Brain microvascular endothelial cell (primary cell): ENCODE measurements around the gene DCAF8.

Experiments
- DNase-seq: peaks from one replicate; pipeline ENCODE4 v3.0.0-alpha.2; 2020
- H3K27ac ChIP-seq: fragments of 250-450 bp; sonication (Bioruptor Pico); 2 replicates; pipeline ENCODE4 v1.5.1; 2020; ENCODE audit warnings: mild to moderate bottlenecking, moderate library complexity
- H3K27me3 ChIP-seq: fragments of 250-450 bp; sonication (Bioruptor Pico); replicated peaks from 2 replicates; pipeline ENCODE4 v1.5.1; 2020; ENCODE audit warnings: mild to moderate bottlenecking
- H3K36me3 ChIP-seq: fragments of 250-450 bp; sonication (Bioruptor Pico); replicated peaks from 2 replicates; pipeline ENCODE4 v1.5.1; 2020; ENCODE audit warnings: mild to moderate bottlenecking
- H3K4me3 ChIP-seq: 2 replicates; pipeline ENCODE4 v1.5.1; 2011; ENCODE audit warnings: low read depth, mild to moderate bottlenecking, control low read depth, low read length, moderate library complexity
- CTCF ChIP-seq: IDR thresholded peaks from 2 replicates; pipeline ENCODE4 v1.5.1; 2011; ENCODE audit warnings: low read depth, mild to moderate bottlenecking, moderate library complexity, low read length, control low read depth, inconsistent platforms; ENCODE audit errors: missing control alignments
- in situ Hi-C: cut with HindIII; loops from 2 replicates; pipeline ENCODE4 v1.10.0; 2017; ENCODE audit warnings: low sequenced_read_pairs, low pct_ligation_motif_present

The DCAF8 gene

DNA sequence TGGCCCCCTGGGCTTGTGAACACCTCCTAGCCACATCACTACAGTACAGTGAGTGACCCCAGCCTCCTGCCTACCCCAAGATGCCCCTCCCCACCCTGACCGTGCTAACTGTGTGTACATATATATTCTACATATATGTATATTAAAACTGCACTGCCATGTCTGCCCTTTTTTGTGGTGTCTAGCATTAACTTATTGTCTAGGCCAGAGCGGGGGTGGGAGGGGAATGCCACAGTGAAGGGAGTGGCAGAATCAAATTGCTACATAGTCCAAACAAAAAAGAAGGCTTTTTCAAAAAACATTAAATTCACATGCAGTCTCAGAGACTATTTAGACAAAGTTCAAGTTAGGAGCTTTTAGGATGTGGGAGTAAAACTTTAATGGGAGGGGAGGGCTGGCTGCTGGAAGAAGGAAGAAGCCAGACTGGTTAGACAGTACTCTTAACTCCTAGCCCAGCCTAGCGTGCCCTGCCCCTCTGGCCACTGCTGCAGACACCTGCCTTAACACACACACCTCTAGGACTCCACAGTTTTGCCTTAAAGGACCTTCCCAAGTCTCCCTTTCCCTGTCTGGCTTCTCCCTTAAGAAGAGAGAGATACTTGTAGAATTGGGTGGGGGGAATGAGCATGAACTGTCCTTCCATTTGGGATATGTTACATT lies 47.7 kb downstream of the DCAF8 start:
- Histone ChIP-seq H3K4me3 (no peak overlapping the region), H3K27ac (no peak overlapping the region), H3K36me3 (peaks cover 90% of the 10 kb centered on the region), H3K27me3 (no peaks in the 10 kb centered on the region)
- in situ Hi-C loops, result no loop called here
- DNase-seq, result no peak
- no peak for TF ChIP-seq CTCF

- Histone ChIP-seq H3K27ac (peak overlapping the region; percentile 25), H3K27me3 (no peaks in the 10 kb centered on the region), H3K36me3 (peaks cover 84% of the 10 kb centered on the region), H3K4me3 (no peak overlapping the region)
- no peak for DNase-seq
- in situ Hi-C loops, result no loop called here
- no peak for TF ChIP-seq CTCF
These were observed 51.1 kb downstream of the DCAF8 start for GRCh38 chr1:160211046-160211790.

GRCh38 chr1:160210561-160210960 lies 51.8 kb downstream of the DCAF8 start:
- DNase-seq, result no peak
- Histone ChIP-seq H3K36me3 (peaks cover 80% of the 10 kb centered on the region), H3K4me3 (no peak overlapping the region), H3K27me3 (no peaks in the 10 kb centered on the region), H3K27ac (no peak overlapping the region)
- TF ChIP-seq CTCF, result no peak
- in situ Hi-C loops, result no loop called here

- H3K27ac ChIP-seq, result no peak overlapping the region
- H3K4me3 ChIP-seq, result no peak overlapping the region
- DNase-seq, result no peak
- TF ChIP-seq CTCF, result no peak
- in situ Hi-C loops, result no loop called here
- H3K36me3 ChIP-seq, result peaks cover 69% of the 10 kb centered on the region
- no peaks in the 10 kb centered on the region for H3K27me3 ChIP-seq
These were observed 52.9 kb downstream of the DCAF8 start for GRCh38 chr1:160209321-160210046.

- DNase-seq, result peak; percentile 22
- in situ Hi-C loops, result no loop called here
- peaks cover 62% of the 10 kb centered on the region for H3K36me3 ChIP-seq
- no peak overlapping the region for H3K4me3 ChIP-seq
- TF ChIP-seq CTCF, result no peak
- peak overlapping the region; percentile 14 for H3K27ac ChIP-seq
- H3K27me3 ChIP-seq, result no peaks in the 10 kb centered on the region
These were observed 53.6 kb downstream of the DCAF8 start for GRCh38 chr1:160208557-160209320.
